Fibroblast of pulmonary artery (primary cell): ENCODE measurements around the gene CSHL1.

ENCODE experiments used
- DNase-seq: peaks from one replicate; pipeline ENCODE4 v3.0.0-alpha.2; 2010; ENCODE audit warnings: low read depth
- H3K4me3 ChIP-seq: replicated peaks from 2 replicates; pipeline ENCODE4 v1.5.1; 2011; ENCODE audit warnings: low read depth, mild to moderate bottlenecking, control low read depth, low read length, moderate library complexity
- CTCF ChIP-seq: IDR thresholded peaks from 2 replicates; pipeline ENCODE4 v1.5.1; 2011; ENCODE audit warnings: mild to moderate bottlenecking, control low read depth, low read length, inconsistent platforms; ENCODE audit errors: missing control alignments

CSHL1 gene

GRCh38 chr17:63954402-63955063 is 43.5 kb upstream of the CSHL1 start:
- no peak for TF ChIP-seq CTCF

GRCh38 chr17:63950940-63951907 is 40.2 kb upstream of the CSHL1 start:
- no peak overlapping the region for H3K4me3 ChIP-seq
- peak; percentile 20 for TF ChIP-seq CTCF

More at GRCh38 chr17:63954402-63955063, 43.5 kb upstream of the CSHL1 start:
- H3K4me3 ChIP-seq = no peak overlapping the region
- DNase-seq = no peak

DNA sequence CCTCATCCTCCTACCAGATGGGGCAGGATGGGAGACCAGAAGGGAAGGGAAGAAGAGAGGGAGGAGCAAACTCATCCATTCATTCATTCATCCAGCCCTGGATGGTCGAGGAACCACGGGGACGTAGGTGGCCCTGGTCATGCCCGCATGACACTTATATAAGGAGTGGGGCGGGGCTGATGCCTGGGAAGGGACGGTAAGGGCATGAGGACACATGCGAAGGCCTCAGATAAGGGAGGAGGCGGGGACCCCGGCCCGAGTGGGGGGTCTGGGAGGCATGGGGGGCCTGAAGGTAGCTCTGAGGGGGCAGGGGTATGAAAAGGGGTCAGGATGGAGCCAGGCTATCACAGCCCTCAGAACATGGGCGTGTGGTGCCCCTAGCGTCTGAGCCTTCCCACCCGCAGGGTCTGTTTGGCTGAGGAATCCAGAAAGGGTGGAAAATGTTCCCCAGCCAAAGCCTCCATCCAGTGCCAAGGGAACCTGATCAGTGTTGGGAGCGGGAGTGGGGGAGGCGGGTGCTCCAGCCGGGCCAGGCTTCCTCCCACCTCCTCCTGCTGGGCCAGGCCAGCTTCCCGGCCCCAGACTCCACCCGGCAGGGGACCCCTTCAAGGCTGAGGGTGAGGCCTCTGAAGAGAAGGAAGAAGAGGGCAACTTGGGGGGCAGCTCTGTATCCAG is 38.7 kb upstream of the CSHL1 start:
- DNase-seq = no peak
- H3K4me3 ChIP-seq = no peak overlapping the region
- no peak for TF ChIP-seq CTCF

More at GRCh38 chr17:63950940-63951907, 40.2 kb upstream of the CSHL1 start:
- no peak for DNase-seq

- H3K4me3 ChIP-seq = no peak overlapping the region
- no peak for TF ChIP-seq CTCF
- no peak for DNase-seq
Observed at GRCh38 chr17:63948521-63948920, 37.5 kb upstream of the CSHL1 start.

GRCh38 chr17:63947711-63948330 is 36.8 kb upstream of the CSHL1 start:
- no peak for TF ChIP-seq CTCF

More at GRCh38 chr17:63947711-63948330, 36.8 kb upstream of the CSHL1 start:
- no peak overlapping the region for H3K4me3 ChIP-seq
- DNase-seq = no peak
